Liver (tissue), 3 donors: Measurements from ENCODE around the gene POLR2H.
A peak's percentile ranks its signal among the peaks of the same experiment; 100 is the strongest.

Source experiments
- CTCF ChIP-seq: fragments of 150-350 bp; IDR thresholded peaks from 2 replicates; pipeline ENCODE4 v1.5.1; 2017; ENCODE audit warnings: improper control_type of control experiment, low read depth, low read length; ENCODE audit not compliant: missing input control
- FOXA1 ChIP-seq: IDR thresholded peaks from 2 replicates; pipeline ENCODE4 v1.6.1; 2016; ENCODE audit warnings: antibody characterized with exemption
- JUND ChIP-seq, 2 donors: IDR thresholded peaks; 2 replicates each; pipeline ENCODE4 v1.6.1; 2016; ENCODE audit warnings: antibody characterized with exemption in 2 of 2
- RXRA ChIP-seq, 2 donors: IDR thresholded peaks; 2 replicates each; pipeline ENCODE4 v1.6.1; 2017 to 2018; ENCODE audit warnings: antibody characterized with exemption in 2 of 2, mild to moderate bottlenecking in 1 of 2
- SP1 ChIP-seq: IDR thresholded peaks from 2 replicates; pipeline ENCODE4 v1.6.1; 2018; ENCODE audit warnings: antibody characterized with exemption, mild to moderate bottlenecking
- TAF1 ChIP-seq: conservative IDR thresholded peaks from 2 replicates; pipeline ENCODE4 v1.6.1; 2016; ENCODE audit warnings: antibody characterized with exemption, mild to moderate bottlenecking
- YY1 ChIP-seq: IDR thresholded peaks from 2 replicates; pipeline ENCODE4 v1.6.1; 2016; ENCODE audit warnings: antibody characterized with exemption, mild to moderate bottlenecking
- TF ChIP-seq, protein P1 (sequence below): IDR thresholded peaks from 2 replicates; pipeline ENCODE4 v1.6.1; 2016; ENCODE audit warnings: antibody characterized with exemption
- donor health status: healthy.
- donor health status: healthy.

- TF ChIP-seq SP1: peak; percentile 28
- no peak for TF ChIP-seq CTCF
- no peak for TF ChIP-seq RXRA (IDR thresholded peaks at IDR 0.05)
- TF ChIP-seq JUND (IDR thresholded peaks at IDR 0.05): peak in 1 of 2 donors; percentile 17
- TF ChIP-seq, protein P1, sequence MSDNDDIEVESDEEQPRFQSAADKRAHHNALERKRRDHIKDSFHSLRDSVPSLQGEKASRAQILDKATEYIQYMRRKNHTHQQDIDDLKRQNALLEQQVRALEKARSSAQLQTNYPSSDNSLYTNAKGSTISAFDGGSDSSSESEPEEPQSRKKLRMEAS: no peak
- no peak for TF ChIP-seq FOXA1
- TF ChIP-seq YY1: peak; percentile 54
- no peak for TF ChIP-seq TAF1
Observed at GRCh38 chr3:184335661-184336546, 25.6 kb upstream of the POLR2H start.
